GM12878 (cell line): Measurements from ENCODE around the gene GNA15. TPM values are rescaled to one million over a fixed set of nuclear protein-coding genes. Genes with fewer than 3 reads are reported as not detected.

Experiments
- CUX1 ChIP-seq: IDR thresholded peaks from 2 replicates; pipeline ENCODE4 v1.6.1; 2012; ENCODE audit warnings: improper control_type of control experiment, low read depth, low read length; ENCODE audit not compliant: insufficient replicate concordance
- TAF1 ChIP-seq: IDR thresholded peaks from 2 replicates; pipeline ENCODE4 v1.6.1; 2011; ENCODE audit warnings: mild to moderate bottlenecking, low read depth, low read length, borderline replicate concordance
- ZBTB4 ChIP-seq: fragments of 450-650 bp; formaldehyde crosslinking; IDR thresholded peaks from 2 replicates; pipeline ENCODE4 v1.4.0; 2022; ENCODE audit warnings: mild to moderate bottlenecking, moderate library complexity
- polyA plus RNA-seq, 11 experiments: library from polyadenylated mRNA; depleted of rRNA in 4 of 11; unstranded in 6 of 11; stranded (reverse) in 5 of 11; fragments of >200 nt; fragmentation: Nextera tagmentation in 4 of 11; fragmentation: Illumina TruSeq in 1 of 11; extraction: Ambion mirVana in 4 of 11; extraction: Trizol in 1 of 11; gene quantifications; 1 replicate in 1 of 11; 2 replicates in 10 of 11; pipeline versions ENCODE4 v1.2.1 to v1.2.3, GENCODE V29; 2011 to 2016; ENCODE audit warnings: inconsistent platforms in 2 of 11, missing spikeins in 2 of 11, low read depth in 1 of 11
- total RNA-seq, 4 experiments: library from RNA; depleted of rRNA in 3 of 4; stranded (reverse); fragments of >200 nt in 3 of 4; fragmentation: Illumina TruSeq in 1 of 4; extraction: Trizol in 1 of 4; gene quantifications; 2 replicates each; pipeline versions ENCODE4 v1.2.1 to v1.2.3, GENCODE V29; 2013 to 2021

Gene GNA15
- total and polyA plus RNA-seq, 10 of the 15 experiments (the other 5 are each of a cell fraction or from before 2014, with no cell fraction given): 0.42 to 18.0 (median 9.4) TPM

GRCh38 chr19:3096267-3096901 lies 39.4 kb upstream of the GNA15 start (continued):
- TF ChIP-seq ZBTB4 (no peak), TAF1 (no peak), CUX1 (no peak)
